ENCODE measurements around the gene ZNF775. TPM values are rescaled to one million over a fixed set of nuclear protein-coding genes. Genes with fewer than 3 reads are reported as not detected.
A peak's percentile ranks its signal among the peaks of the same experiment; 100 is the strongest.

The ZNF775 gene
- total RNA-seq, 1 donor from 2014 or later, result 8.0 TPM

GRCh38 chr7:150340875-150341262 is 38.3 kb upstream of the ZNF775 start:
- ChIA-PET POLR2A (no interaction called here), CTCF (no interaction called here)
- no peak overlapping the region for H3K27ac Mint-ChIP-seq
- ATAC-seq (ENCODE audit: low read depth) (no peak), DNase-seq (no peak)
- H3K9me3 Mint-ChIP-seq, result peaks cover 4% of the 10 kb centered on the region
- peaks cover 25% of the 10 kb centered on the region for H3K27me3 Mint-ChIP-seq
- TF ChIP-seq CTCF (IDR thresholded peaks at IDR 0.05), result no peak
- intact Hi-C loops (cut with micrococcal nuclease), result no loop called here
- peaks cover 23% of the 10 kb centered on the region for H3K4me1 Mint-ChIP-seq
- peaks cover 10% of the 10 kb centered on the region for H3K36me3 Mint-ChIP-seq (ENCODE audit: low read depth)
- no peak overlapping the region for H3K4me3 Mint-ChIP-seq

DNA sequence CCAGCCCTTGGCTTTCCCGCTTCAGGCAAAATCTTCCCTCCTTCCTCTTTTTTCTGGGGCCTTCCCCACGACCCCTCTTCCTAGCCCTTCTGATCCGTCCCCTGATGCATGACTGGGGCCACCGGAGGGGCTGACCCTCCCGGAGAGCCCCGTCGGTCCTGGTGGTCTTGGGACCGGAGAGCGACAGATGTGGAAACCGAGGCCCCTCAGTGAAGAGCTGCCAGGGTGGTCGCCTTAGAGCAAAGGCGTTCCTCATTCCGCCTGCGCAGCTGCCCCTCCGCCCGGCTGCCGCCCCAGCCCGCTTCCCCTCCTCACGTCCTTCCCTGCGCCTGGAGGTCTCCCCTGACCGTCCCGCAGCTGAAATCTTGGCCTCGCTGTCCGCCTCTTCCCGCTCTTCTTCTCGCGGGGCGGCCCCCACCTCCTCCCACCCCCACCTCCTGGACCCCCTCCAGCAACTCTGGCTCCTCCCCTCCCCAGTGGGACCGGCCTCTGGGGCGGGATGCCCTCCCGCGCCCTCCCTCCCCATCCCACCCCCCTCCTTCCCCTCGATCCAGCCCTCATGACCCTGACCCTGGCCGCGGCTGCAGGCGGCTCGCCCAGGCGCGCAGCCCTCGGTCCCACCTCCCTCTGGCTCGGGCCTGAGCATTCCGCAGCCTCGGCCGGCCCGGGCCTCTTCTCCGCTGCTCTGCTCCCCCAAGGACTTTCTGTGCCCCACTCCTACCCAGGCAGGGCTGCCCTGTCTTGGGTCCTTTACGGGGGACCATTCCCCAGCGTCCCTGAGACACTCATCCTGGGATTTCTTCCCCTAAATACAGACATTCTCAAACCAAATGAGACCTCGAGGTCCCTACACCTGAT is 37.6 kb upstream of the ZNF775 start, which contains the start of gene RARRES2:
TSS of gene RARRES2 (minus strand) at position 367 of the 858 bp plus-strand sequence. CDS start 1,020 bp downstream, outside the sequence.
- peaks cover 23% of the 10 kb centered on the region for H3K4me1 Mint-ChIP-seq
- DNase-seq (no peak), ATAC-seq (ENCODE audit: low read depth) (no peak)
- peaks cover 4% of the 10 kb centered on the region for H3K9me3 Mint-ChIP-seq
- H3K27me3 Mint-ChIP-seq, result peaks cover 30% of the 10 kb centered on the region
- no peak within 1 kb of the TSS for H3K27ac Mint-ChIP-seq
- CTCF ChIA-PET, result no interaction called here
- intact Hi-C loops (cut with micrococcal nuclease), result no loop called here
- H3K36me3 Mint-ChIP-seq (ENCODE audit: low read depth), result peaks cover 7% of the 10 kb centered on the region
- TF ChIP-seq CTCF (IDR thresholded peaks at IDR 0.05), result no peak
- POLR2A ChIA-PET, result no interaction called here
- peak within 1 kb of the TSS; percentile 63 for H3K4me3 Mint-ChIP-seq

- Mint-ChIP-seq H3K27me3 (peaks cover 32% of the 10 kb centered on the region), H3K36me3 (ENCODE audit: low read depth) (peaks cover 7% of the 10 kb centered on the region), H3K4me3 (peak overlapping the region; percentile 24), H3K4me1 (peaks cover 23% of the 10 kb centered on the region), H3K27ac (no peak overlapping the region), H3K9me3 (peaks cover 4% of the 10 kb centered on the region)
- no peak for TF ChIP-seq CTCF (IDR thresholded peaks at IDR 0.05)
- ATAC-seq (ENCODE audit: low read depth), result no peak
- POLR2A ChIA-PET, result no interaction called here
- CTCF ChIA-PET, result no interaction called here
- no peak for DNase-seq
- intact Hi-C loops (cut with micrococcal nuclease), result no loop called here
Measured at GRCh38 chr7:150342121-150342408, 37.1 kb upstream of the ZNF775 start.

GRCh38 chr7:150343225-150343624 is 35.9 kb upstream of the ZNF775 start:
- no peak for DNase-seq
- peaks cover 4% of the 10 kb centered on the region for H3K9me3 Mint-ChIP-seq
- H3K27me3 Mint-ChIP-seq, result peaks cover 34% of the 10 kb centered on the region
- CTCF ChIA-PET, result no interaction called here
- intact Hi-C loops (cut with micrococcal nuclease), result no loop called here
- no peak overlapping the region for H3K4me3 Mint-ChIP-seq
- no peak for ATAC-seq (ENCODE audit: low read depth)
- H3K4me1 Mint-ChIP-seq, result peaks cover 23% of the 10 kb centered on the region
- no peaks in the 10 kb centered on the region for H3K36me3 Mint-ChIP-seq (ENCODE audit: low read depth)
- POLR2A ChIA-PET, result no interaction called here
- TF ChIP-seq CTCF (IDR thresholded peaks at IDR 0.05), result no peak
- no peak overlapping the region for H3K27ac Mint-ChIP-seq

DNA sequence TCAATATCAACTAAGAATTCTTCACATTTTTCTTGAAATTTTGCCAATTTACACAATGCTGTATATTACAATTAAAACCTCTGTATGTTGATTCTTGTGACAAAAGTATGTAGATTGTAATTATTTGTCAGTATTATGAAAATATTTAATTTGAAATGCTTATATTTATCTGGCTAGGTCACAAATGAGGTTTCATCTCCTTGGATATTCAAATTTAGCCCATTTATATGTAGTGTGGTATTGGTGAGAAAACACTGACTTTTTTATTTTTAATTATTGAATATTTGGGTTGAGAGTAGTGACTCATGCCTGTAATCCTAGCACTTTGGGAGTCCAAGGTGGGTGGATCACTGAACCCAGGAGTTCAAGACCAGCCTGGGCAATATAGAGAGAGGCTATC is 34.8 kb upstream of the ZNF775 start:
- POLR2A ChIA-PET, result no interaction called here
- CTCF ChIA-PET, result no interaction called here
- ATAC-seq (ENCODE audit: low read depth), result no peak
- TF ChIP-seq CTCF (IDR thresholded peaks at IDR 0.05), result no peak
- Mint-ChIP-seq H3K9me3 (peaks cover 4% of the 10 kb centered on the region), H3K27ac (no peak overlapping the region), H3K4me3 (no peak overlapping the region), H3K4me1 (peaks cover 19% of the 10 kb centered on the region), H3K36me3 (ENCODE audit: low read depth) (no peaks in the 10 kb centered on the region), H3K27me3 (peaks cover 34% of the 10 kb centered on the region)
- intact Hi-C loops (cut with micrococcal nuclease), result no loop called here
- DNase-seq, result no peak

Measured in activated B cell treated with CpG ODN at 0.5 μM for 24 hours (primary cell).